Esophagus squamous epithelium (tissue), 4 donors: Measurements from ENCODE around the gene RAB26.

Experiments used
- POLR2A ChIP-seq, 4 donors: fragments of 450-650 bp; IDR thresholded peaks; one replicate each; pipeline ENCODE4 v1.6.1; 2017; ENCODE audit warnings: antibody characterized with exemption in 4 of 4, mild to moderate bottlenecking in 4 of 4, moderate library complexity in 3 of 4
- TF ChIP-seq, protein P1 (sequence below), 6 experiments: fragments of 450-650 bp in 4 of 6; fragments of 200-600 bp in 2 of 6; sonication (generic) in 2 of 6; IDR thresholded peaks; one replicate each; pipeline ENCODE4 v1.5.1; 2016 to 2019; ENCODE audit warnings: antibody characterized with exemption in 6 of 6, mild to moderate bottlenecking in 4 of 6, moderate library complexity in 4 of 6

GRCh38 chr16:2180962-2181923, 32.8 kb downstream of the RAB26 start:
- TF ChIP-seq, protein P1, sequence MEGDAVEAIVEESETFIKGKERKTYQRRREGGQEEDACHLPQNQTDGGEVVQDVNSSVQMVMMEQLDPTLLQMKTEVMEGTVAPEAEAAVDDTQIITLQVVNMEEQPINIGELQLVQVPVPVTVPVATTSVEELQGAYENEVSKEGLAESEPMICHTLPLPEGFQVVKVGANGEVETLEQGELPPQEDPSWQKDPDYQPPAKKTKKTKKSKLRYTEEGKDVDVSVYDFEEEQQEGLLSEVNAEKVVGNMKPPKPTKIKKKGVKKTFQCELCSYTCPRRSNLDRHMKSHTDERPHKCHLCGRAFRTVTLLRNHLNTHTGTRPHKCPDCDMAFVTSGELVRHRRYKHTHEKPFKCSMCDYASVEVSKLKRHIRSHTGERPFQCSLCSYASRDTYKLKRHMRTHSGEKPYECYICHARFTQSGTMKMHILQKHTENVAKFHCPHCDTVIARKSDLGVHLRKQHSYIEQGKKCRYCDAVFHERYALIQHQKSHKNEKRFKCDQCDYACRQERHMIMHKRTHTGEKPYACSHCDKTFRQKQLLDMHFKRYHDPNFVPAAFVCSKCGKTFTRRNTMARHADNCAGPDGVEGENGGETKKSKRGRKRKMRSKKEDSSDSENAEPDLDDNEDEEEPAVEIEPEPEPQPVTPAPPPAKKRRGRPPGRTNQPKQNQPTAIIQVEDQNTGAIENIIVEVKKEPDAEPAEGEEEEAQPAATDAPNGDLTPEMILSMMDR (IDR thresholded peaks at IDR 0.05): no peak
- no peak for TF ChIP-seq POLR2A (IDR thresholded peaks at IDR 0.05)
